GM19467 (cell line): Measurements from ENCODE around the gene RNF130.
A peak's percentile ranks its signal among the peaks of the same experiment; 100 is the strongest.
"Not testable (repeated sequence)": the region's sequence is repeated elsewhere in the genome, so short reads cannot be mapped to it uniquely, and the experiment has no call there.

Experiments
- ATAC-seq: cut with Tn5 transposase; IDR thresholded peaks from one replicate; pipeline ENCODE4 v1.9.1; 2021; ENCODE audit warnings: mild to moderate bottlenecking, moderate library complexity; ENCODE audit not compliant: unreplicated experiment

Gene RNF130

GRCh38 chr5:179978792-179979191 is 92.8 kb downstream of the RNF130 start:
- no peak for ATAC-seq

- no peak for ATAC-seq
These were observed 95.8 kb downstream of the RNF130 start for GRCh38 chr5:179975713-179976134.

- peak; percentile 72 for ATAC-seq
These were observed 96.4 kb downstream of the RNF130 start for GRCh38 chr5:179974946-179975712.

GRCh38 chr5:179974246-179974945 is 97.2 kb downstream of the RNF130 start:
- ATAC-seq: no peak

GRCh38 chr5:179973391-179973790 is 98.2 kb downstream of the RNF130 start:
- no peak for ATAC-seq

- ATAC-seq: no peak
These were observed 102.4 kb downstream of the RNF130 start for GRCh38 chr5:179969110-179969509.

GRCh38 chr5:179967489-179967888 is 104.1 kb downstream of the RNF130 start:
- ATAC-seq: no peak

- no peak for ATAC-seq
These were observed 107.5 kb downstream of the RNF130 start for GRCh38 chr5:179964015-179964414.

- no peak for ATAC-seq
These were observed 108.2 kb downstream of the RNF130 start for GRCh38 chr5:179963375-179963774.

GRCh38 chr5:179960204-179960831 is 111.2 kb downstream of the RNF130 start:
- no peak for ATAC-seq

- ATAC-seq: no peak
These were observed 111.9 kb downstream of the RNF130 start for GRCh38 chr5:179959641-179960040.

GRCh38 chr5:179959118-179959517 is 112.4 kb downstream of the RNF130 start:
- not testable (repeated sequence) for ATAC-seq

- no peak for ATAC-seq
These were observed 115.9 kb downstream of the RNF130 start for GRCh38 chr5:179955630-179956029.

- ATAC-seq: no peak
These were observed 116.5 kb downstream of the RNF130 start for GRCh38 chr5:179955062-179955461.

- no peak for ATAC-seq
These were observed 117.1 kb downstream of the RNF130 start for GRCh38 chr5:179954434-179954833.

GRCh38 chr5:179953987-179954386 is 117.6 kb downstream of the RNF130 start:
- ATAC-seq: no peak

GRCh38 chr5:179936976-179937681 is 134.4 kb downstream of the RNF130 start:
- ATAC-seq: no peak

GRCh38 chr5:179930788-179931473 is 140.6 kb downstream of the RNF130 start:
- ATAC-seq: no peak

- no peak for ATAC-seq
These were observed 143.7 kb downstream of the RNF130 start for GRCh38 chr5:179927824-179928223.

GRCh38 chr5:179926657-179927056 is 144.9 kb downstream of the RNF130 start:
- no peak for ATAC-seq

GRCh38 chr5:179923436-179923835 is 148.1 kb downstream of the RNF130 start:
- no peak for ATAC-seq
